ENCODE results near the gene TTLL8. TPM values are rescaled to one million over a fixed set of nuclear protein-coding genes. Genes with fewer than 3 reads are reported as not detected.

The TTLL8 gene
- polyA plus RNA-seq, 1 donor from 2014 or later, result not detected

- Histone ChIP-seq H3K4me2 (ENCODE audit: low read length) (no peak overlapping the region), H3K79me2 (replicated peaks; ENCODE audit: insufficient read depth, low read length) (no peaks in the 10 kb centered on the region), H3K9me3 (ENCODE audit: low read length) (no peaks in the 10 kb centered on the region), H3K27me3 (ENCODE audit: insufficient read depth, low read depth, low read length) (no peaks in the 10 kb centered on the region), H3K4me3 (ENCODE audit: low read length) (no peak overlapping the region), H4K20me1 (ENCODE audit: insufficient read depth) (no peaks in the 10 kb centered on the region), H3K36me3 (ENCODE audit: insufficient read depth, low read length) (no peaks in the 10 kb centered on the region), H2AFZ (ENCODE audit: low read depth, low read length) (no peak overlapping the region), H3K9me2 (ENCODE audit: insufficient read depth, low read length) (no peaks in the 10 kb centered on the region), H3K9ac (ENCODE audit: low read length) (no peak overlapping the region), H3F3A (ENCODE audit: insufficient read depth, low read length, poor library complexity, severe bottlenecking) (no peaks in the 10 kb centered on the region), H3K27ac (ENCODE audit: low read length) (no peak overlapping the region)
- TF ChIP-seq CTCF (IDR thresholded peaks at IDR 0.05; ENCODE audit: poor library complexity, severe bottlenecking), result no peak
- TF ChIP-seq RAD21 (conservative IDR thresholded peaks at IDR 0.05), result no peak
- TF ChIP-seq SMC3 (conservative IDR thresholded peaks at IDR 0.05; ENCODE audit: poor library complexity), result no peak
- no peak for TF ChIP-seq MXI1 (conservative IDR thresholded peaks at IDR 0.05; ENCODE audit: poor library complexity, severe bottlenecking)
- TF ChIP-seq TAF1 (IDR thresholded peaks at IDR 0.05; ENCODE audit: low read depth), result no peak
- TF ChIP-seq POLR2AphosphoS5 (IDR thresholded peaks at IDR 0.05), result no peak
- no peak for TF ChIP-seq EZH2 (IDR thresholded peaks at IDR 0.05; ENCODE audit: borderline replicate concordance, insufficient read depth, low read length, poor library complexity, severe bottlenecking)
- TF ChIP-seq EP300 (conservative IDR thresholded peaks at IDR 0.05; ENCODE audit: poor library complexity, severe bottlenecking), result no peak
- no peak for TF ChIP-seq REST (IDR thresholded peaks at IDR 0.05; ENCODE audit: borderline replicate concordance)
Observed at GRCh38 chr22:50107529-50107928, 49.4 kb upstream of the TTLL8 start.

- no peak for TF ChIP-seq CTCF (IDR thresholded peaks at IDR 0.05; ENCODE audit: poor library complexity, severe bottlenecking)
- TF ChIP-seq TAF1 (IDR thresholded peaks at IDR 0.05; ENCODE audit: low read depth), result no peak
- TF ChIP-seq MXI1 (conservative IDR thresholded peaks at IDR 0.05; ENCODE audit: poor library complexity, severe bottlenecking), result no peak
- no peak for TF ChIP-seq RAD21 (conservative IDR thresholded peaks at IDR 0.05)
- TF ChIP-seq EZH2 (IDR thresholded peaks at IDR 0.05; ENCODE audit: borderline replicate concordance, insufficient read depth, low read length, poor library complexity, severe bottlenecking), result no peak
Observed at GRCh38 chr22:50105208-50106100, 47.4 kb upstream of the TTLL8 start.

More at GRCh38 chr22:50105208-50106100, 47.4 kb upstream of the TTLL8 start:
- Histone ChIP-seq H3K9me3 (ENCODE audit: low read length) (no peaks in the 10 kb centered on the region), H4K20me1 (ENCODE audit: insufficient read depth) (no peaks in the 10 kb centered on the region), H3K27ac (ENCODE audit: low read length) (no peak overlapping the region), H3K9me2 (ENCODE audit: insufficient read depth, low read length) (no peaks in the 10 kb centered on the region), H3K27me3 (ENCODE audit: insufficient read depth, low read depth, low read length) (no peaks in the 10 kb centered on the region), H3K9ac (ENCODE audit: low read length) (no peak overlapping the region), H2AFZ (ENCODE audit: low read depth, low read length) (no peak overlapping the region), H3K4me2 (ENCODE audit: low read length) (no peak overlapping the region), H3K36me3 (ENCODE audit: insufficient read depth, low read length) (no peaks in the 10 kb centered on the region), H3F3A (ENCODE audit: insufficient read depth, low read length, poor library complexity, severe bottlenecking) (no peaks in the 10 kb centered on the region), H3K4me3 (ENCODE audit: low read length) (no peak overlapping the region), H3K79me2 (replicated peaks; ENCODE audit: insufficient read depth, low read length) (no peaks in the 10 kb centered on the region)
